Activated CD4-positive, alpha-beta T cell treated with anti-CD3 and anti-CD28 coated beads for 48 hours (primary cell): Measurements from ENCODE around the gene CAPN2.

Experiments
- DNase-seq: peaks from one replicate; pipeline ENCODE4 v3.0.0-alpha.2; 2020

The CAPN2 gene

DNA sequence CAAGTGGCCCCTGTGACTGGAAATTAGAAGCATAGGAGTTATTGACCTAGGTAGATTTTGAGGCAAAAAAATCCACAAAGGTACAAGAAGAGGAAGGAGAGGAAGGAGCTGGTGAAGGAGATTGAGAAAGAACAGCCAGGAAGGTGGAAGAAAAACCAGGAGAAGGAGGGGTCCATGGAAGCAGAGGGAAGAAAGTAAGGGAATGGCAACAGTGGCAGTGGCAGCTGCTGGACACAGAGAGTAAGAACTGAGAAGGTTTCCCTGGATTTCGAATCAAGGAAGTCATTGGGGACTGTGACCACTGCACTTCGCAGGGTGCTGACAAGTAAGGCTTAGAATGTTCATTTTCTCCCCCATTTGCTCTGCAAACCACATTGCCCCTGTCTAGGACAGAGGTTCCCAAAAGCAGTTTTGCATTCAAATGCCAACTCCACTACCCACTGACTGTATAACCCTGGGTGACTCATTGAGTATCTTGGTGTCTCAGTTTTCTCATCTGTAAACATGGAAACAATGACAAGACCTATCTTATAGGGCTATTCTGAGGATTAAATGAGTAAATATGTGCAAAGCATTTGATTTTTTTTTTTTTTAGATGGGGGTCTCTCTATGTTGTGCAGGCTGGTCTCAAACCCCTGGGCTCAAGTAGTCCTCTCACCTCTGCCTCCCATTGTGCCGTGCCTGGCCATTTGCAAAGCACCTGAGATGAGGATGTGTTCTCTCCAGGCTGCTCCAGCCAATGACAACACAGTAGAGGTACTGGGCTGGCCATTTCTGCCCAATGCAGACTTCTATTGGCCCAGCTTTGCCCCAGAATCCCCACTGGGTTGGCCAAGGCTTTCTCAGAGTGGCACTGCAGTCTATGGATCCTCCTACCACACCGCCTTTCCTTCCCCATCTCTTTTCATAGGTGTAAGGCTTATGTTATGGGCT is 9.3 kb upstream of the CAPN2 start:
- DNase-seq: no peak

DNA sequence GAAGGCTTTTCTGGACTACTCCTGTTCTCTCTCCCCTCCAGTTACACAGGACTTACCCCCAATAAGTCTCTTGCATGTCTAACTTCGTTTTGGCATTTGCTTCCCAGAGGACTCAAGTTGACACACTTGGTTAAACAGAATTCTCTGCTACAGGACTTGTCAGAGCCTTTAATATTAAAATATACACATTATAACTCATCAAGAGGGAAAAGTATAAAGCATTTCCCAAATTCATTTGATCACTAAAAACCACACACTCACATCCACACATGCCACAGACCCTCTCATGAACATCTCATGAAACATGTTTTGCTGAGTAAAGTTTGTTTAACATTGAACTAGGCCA is 8.7 kb upstream of the CAPN2 start:
- DNase-seq: no peak

DNA sequence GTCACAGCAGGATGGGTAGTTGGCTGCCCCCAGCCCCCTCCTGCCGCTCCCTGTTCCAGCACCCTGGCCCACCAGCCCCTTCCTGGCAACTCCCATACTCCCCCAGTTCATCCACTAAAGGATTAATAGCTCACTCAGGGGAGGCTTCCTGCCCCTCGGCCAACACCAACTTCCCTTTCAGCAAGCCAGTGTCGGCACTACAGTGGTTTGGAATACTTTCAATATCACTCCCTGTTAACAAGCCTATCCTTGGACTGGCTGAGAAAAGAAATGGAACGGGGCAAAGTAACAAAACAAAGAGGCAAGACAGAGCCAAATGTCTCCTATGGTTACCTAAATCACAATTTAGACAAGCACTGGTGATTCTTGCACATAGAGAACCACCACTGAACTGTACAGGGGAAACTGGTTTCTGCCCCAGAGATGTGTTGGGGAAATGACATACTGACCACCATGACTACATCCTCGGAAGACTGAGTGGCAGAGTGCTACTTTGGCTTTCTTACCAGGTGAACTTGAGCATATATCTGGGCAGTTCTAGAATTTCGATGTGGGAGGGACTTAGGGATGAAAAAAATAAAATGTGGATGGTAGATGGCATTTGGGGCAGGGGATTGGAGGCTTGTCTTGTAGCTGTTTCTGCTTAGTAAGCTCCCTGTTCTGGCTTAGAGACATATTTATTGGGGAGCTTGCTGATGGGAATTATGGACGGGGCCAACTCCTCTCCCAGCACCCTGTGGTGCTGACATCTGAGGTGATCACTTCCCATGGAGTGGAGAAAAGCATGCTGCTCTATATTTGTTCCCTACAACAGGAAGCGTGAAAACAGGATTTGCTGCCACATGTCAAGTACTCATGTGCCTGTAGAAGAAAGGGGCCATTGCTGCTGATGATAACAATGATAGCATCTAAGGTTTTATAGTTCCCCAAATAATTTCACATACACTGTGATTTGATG is 7.1 kb upstream of the CAPN2 start:
- DNase-seq: no peak

DNA sequence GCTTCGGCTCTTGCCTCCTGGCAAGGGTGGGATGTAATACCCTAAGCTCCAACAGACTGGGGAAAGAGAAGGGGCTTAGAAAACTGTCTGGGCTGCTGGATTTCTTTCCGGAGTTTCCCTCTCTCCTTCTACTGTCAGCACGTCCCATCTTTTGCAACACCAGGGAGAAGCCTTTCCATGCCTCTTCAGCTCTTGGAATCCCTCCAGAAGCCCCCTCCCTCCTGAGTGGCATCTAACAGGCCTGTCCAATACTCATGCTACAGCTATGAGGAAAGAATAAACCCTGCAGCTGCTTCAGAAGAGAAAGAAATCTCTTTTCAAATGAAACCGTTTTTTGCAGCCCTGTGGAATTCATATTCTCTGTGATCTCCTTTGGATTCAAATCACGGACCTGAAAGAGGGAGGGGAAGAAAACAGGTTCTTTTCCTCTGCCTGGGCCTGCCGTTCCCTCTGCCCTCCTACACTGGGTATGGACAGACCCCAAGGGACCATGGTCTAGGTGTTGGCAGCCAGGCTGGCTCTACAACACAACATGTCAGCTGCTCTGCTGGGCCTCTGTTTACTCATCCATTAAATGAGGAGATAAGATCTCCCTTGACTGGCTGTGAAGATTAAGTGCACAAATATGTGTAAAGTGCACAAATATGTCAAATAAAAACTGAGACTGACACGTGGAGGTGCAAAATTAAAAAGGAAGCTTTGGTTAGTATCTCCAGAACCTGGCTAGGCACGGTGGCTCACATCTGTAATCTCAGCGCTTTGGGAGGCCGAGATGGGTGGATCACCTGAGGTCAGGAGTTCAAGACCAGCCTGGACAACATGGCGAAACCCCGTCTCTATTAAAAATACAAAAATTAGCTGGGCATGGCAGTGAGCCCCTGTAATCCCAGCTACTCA is 6.0 kb upstream of the CAPN2 start:
- DNase-seq: no peak

DNA sequence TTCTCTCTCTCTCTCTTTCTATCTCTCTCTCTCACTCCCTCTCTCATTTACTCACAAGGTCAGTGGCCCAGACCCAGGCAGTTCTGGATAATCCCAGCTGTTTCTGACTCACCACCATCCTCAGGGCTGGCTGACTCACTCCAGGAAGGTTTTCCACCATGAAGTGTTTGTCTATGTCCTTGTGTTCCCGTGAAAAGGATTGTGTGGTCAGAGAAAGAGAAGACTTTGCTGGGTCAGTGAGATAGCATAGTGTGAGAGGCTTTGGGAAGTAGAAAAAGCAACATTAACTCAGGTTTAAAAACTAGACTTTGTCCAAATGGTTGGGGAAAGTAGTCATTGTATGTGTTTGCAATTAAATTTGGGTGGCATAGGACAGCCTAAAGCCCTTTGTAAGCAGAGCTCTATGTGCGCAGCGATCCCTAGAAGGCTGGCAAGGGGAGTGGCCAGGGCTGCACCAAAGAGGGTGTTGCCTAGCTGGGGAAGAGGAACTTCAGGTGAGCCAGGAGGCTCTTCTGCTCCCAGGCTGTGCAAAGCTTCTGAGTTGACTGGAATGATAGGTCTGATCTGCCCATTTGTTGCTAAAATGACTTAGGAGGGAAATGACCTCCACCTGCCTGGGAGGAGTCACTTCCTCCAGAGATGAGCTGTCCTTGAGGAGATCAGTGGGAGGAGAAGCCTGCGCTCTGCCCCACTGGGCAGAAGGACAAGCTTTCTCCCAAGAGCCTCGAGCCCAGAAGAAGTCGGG is 4.9 kb upstream of the CAPN2 start:
- no peak for DNase-seq

DNA sequence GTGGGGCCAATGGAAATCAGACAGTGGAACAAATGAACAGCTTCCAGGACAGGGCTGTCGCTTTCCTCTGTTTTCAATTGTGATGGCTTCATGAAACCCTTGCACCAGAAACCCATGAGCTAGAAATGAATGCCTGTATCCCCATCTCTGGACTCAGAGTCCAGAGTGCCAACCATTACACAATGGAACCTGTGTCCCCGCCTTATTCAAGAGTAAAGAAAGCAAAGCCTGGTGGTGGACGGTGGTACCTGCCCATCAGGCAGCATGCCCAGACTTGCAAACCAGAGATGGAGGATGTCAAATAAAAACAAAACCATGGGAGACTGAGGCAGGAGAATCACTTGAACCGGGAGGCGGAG is 4.4 kb upstream of the CAPN2 start:
- no peak for DNase-seq

DNA sequence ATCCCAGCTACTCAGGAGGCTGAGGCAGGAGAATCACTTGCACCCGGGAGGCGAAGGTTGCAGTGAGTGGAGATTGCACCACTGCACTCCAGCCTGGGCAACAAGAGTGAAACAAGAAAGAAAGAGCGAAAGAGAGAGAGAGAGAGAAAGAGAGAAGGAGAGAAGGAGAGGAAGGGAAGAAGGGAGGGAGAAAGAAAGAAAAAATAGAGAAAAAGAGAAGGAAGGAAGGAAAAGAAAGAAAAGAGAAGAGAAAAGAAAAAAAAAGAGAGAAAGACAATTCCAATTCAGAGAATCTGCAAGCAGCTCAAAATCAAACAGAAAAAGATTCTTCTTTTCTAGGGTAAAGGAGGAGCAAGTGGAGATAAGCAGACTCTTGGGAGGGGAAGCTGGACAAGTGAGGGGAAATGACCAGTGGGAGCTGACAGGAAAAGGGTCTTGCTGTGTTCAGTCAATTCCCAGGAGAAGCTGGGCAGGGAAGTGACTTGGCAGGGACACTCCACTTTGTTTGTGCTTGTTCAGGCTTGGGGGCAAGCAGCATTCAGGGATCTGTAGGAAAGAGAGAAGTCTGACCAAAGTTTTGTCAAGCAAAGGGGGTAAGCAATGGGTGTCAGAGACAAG is 3.6 kb upstream of the CAPN2 start:
- no peak for DNase-seq

DNA sequence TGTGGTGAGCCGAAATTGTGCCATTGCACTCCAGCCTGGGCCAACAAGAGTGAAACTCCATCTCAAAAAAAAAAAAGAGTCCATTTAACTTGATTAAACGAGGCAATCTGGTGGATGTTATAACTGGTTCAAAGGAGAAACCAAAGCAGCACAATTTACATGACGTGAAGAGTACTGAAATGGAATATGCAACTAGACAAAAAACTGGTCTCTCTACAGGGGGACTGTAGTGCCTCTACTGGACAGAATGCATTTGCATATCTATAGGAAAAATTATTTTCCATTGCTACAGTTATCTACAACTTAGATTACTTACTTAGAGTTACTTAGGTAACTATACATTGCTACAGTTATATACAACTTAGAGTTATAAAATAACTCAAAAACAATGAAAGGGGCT is 2.7 kb upstream of the CAPN2 start:
- DNase-seq: no peak

DNA sequence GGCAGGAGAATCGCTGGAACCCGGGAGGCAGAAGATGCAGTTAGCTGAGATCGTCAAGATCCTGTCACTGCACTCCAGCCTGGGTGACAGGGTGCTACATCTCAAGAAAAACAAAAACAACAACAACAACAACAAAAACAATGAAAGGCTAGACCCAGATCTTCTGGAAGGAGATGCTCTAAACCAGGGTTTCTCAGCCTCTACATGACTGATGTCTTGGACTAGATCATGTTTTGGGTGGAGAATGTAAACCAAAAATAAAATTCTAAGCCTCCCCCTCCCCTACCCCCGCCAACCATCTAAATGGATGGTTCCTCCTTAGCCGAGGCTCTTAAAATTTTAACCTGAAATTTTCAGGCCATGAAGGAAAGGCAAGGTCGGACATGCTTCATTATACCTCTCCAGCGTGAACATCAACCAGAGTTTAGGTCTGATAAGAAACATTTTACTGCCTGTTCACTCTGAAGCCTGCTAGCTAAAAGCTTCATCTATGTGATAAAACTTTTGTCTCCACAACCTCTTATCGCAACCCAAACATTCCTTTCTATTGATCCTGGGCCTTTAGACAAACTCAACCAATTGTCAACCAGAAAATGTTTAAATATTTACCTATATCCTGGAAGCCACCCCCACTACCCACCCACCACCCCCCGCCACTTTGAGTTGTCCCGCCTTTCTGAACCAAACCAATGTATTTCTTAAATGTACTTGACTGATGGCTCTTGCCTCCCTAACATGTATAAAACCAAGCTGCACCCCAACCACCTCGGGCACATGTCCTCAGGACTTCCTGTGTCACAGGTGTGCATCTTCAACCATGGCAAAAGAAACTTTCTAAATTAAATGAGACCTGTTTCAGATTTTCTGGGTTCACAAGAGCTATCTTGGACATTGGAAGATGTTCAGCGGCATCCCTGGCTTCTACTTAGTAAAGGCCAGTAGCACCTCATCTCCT is 1.9 kb upstream of the CAPN2 start:
- DNase-seq: no peak

DNA sequence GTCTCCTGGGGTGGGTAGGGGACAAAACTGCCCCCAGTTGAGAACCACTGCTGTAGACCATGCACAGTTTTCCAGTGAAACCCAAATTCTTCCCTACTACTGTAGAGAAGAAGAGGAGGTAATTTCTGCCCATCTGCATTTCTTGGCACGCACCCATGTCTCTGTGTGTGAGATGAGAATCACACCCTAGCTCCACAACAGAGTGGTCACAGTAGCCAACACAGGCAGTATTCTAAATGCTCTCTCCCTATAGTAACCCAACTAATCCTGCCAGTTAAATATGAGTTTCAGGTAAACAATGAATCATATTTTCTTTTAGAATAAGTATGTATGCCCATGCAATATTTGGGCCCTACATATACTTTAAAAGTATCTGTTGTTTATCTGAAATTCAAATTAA is 1.2 kb upstream of the CAPN2 start:
- no peak for DNase-seq

DNA sequence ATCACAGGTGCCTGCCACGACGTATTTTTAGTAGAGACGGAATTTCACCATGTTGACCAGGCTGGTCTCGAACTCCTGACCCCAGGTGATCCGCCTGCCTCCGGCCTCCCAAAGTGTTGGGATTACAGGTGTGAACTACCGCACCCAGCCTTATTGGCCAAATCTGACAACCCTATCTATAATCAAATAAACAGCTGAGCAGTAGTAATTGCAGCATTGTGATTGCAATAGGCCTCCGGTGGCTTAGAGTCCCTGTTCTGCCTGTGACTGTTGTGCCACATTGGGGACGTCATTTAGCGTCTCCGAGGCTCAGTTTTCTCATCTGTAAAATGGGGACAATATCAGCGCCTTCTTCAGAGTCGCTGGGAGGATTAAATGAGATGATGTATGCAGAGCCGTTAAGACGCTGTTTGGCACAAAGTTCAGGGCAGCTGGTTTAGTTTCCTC is 569 bp upstream of the CAPN2 start:
- no peak for DNase-seq

DNA sequence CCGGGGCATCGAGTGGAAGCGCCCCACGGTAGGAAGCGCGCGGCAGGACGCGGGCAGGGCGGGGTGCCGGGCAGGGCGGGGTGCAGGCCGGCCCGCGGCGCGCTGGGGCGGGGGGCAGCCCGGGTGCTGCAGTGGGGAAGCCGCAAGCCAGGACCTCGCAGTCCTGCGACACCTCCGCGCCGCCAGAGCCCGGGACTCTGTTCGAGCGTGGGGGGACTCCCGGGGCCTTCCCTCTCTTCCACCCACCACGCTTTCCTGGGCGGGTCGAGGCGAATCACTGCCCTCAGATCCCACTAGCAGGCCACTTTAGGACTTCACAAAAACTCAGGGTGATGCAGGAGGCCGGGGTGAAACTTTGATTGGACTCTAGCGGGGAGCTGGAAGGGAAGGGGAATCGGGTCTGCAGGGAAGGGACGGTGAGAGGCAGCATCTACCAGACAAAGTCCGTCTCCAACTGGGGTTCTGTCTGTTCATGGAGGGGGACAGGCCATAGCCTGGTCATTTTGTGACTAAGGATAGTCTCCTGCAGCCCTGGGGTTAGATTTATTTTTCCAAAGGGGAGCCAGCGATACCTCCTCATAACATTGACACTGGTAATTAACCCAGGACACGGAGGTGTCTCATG is 623 bp downstream of the CAPN2 start:
- peak; percentile 53 for DNase-seq

DNA sequence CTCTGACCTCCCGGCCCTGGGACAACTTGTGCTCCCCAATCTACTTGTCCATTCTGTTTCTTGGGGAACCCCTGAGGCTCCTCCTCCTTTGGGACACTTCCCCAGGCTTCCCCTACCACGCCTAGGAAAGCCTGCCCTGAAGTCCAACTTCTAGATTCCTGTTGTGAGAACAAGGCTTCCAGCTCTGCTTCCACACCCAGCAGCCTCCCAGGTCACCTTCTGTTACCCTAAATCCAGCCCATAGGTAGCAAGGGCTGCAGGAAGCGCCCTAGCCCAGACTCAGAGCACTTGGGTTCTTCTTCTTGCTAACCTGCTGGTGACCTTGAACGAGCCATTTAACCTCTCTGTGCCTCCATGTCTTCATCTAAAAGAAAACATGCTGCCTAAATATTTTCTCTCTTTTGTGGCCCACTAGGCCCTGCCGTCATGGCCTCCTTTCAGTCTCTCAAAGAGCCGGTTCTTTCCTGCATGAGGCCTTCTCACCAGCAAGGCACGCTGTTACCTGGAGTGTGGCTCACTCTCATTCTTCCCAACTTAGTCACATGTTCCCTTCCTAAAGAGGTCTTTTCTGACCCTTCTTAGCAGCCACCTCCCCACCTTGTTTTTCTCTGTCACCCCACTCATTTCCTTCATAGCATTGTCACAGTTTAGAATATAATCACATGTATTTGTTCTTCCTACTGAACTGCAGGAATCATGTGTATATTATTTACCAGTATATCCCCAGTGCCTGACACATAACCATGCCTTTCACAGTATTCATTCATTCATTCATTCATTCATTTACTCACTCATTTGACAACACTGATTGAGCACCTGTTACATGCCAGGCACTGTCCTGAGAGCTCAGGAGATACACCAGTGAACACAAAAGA is 1.4 kb downstream of the CAPN2 start:
- DNase-seq: no peak

DNA sequence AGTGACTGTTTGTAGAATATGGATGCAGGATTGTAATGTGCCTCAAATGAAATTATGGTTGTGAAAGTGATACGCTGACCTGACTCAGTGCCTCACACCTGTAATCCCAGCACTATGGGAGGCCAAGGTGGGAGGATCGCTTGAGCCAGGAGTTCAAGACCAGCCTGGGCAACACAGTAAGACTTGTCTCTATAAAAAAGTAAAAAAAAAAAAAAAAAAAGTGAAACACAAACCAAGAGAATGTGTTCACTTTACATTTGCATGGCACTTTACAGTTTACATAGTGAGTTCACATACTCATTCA is 2.0 kb downstream of the CAPN2 start:
- no peak for DNase-seq

DNA sequence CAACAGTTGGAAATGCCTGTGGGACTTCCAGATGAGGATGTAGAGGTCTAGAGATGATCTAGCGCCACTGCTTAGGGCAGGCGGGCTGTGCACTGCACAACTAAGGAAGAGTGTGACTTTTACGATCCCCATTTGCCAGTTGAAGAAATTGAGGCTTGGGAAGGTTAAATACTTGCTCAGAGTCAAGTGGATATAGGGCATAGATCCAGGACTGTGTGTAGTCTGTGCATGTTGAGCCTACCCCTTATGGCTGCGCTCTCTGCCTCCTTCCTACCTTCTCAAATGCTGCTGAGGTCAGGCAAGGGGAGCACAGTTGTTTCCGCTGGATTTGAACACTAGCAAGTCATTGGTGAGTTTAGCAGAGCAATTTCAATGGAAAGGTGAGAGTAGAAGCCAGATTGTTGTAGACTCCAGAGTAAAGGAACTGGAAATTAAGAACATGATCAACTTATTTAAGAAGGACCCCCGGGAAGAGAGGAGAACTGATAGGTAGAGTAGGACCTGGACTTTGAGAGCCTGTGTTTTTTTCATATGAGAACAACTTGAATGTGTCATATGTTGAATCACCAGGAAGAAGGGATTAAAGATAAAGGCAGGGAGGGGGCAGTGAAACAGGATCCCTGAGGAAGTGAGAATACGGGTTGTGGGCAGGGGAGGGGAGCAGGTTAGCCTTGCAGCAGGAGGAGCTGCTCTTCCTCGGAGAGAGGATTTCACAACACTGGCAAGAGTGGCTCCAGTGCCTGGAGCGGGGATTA is 2.7 kb downstream of the CAPN2 start:
- no peak for DNase-seq

DNA sequence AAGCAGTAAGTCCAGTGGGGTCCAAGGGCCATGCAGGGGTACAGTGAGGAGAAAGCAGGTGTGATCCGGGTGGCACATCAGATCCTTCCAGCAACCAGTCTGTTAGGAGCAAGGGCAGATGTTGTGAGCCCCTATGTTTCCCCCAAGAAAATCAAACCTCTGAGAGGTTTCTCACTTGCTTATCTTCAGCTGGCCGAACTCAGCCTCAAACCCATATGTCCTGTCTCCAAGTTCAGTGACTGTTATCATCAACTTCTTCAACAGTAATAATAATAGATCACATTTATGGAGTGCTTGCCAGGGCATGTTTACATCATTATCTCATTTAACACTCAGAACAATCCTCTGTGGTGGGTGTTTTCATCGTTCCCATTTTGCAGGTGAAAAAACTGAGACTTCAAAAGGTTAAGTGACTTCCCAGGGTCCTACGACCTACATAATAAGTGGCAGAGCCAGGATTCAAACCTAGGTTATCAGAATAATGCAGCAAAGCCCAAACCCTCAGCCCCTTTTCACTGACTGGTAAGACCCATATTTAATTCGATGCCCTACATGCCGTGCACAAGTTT is 3.3 kb downstream of the CAPN2 start:
- no peak for DNase-seq

DNA sequence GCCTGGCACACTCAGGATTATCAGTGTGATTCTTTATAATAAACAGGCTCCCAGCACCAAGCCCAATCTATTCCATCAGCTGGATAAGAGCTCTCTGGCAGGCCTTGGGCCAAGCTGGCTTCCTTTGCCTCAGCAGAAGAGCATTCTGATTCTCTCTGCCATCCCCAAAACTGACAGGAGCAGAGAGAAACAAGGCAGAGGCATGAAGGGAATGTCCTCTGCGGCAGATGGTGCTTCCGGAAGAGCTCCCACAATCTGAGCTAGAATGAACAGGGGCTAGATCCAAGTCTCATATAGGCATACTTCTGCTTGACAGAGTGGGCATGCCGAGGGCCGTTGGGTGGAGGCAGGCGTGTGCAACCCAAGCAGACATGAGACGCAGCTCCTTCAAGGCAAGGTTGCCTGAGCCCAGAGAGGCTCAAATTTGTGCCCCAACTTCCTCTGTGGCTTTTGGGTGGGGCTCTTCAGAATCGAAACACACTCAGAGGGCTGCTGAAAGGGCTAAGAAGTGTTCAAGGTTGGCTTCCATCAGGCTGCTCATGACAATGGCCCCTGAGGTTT is 4.0 kb downstream of the CAPN2 start:
- DNase-seq: peak; percentile 43

DNA sequence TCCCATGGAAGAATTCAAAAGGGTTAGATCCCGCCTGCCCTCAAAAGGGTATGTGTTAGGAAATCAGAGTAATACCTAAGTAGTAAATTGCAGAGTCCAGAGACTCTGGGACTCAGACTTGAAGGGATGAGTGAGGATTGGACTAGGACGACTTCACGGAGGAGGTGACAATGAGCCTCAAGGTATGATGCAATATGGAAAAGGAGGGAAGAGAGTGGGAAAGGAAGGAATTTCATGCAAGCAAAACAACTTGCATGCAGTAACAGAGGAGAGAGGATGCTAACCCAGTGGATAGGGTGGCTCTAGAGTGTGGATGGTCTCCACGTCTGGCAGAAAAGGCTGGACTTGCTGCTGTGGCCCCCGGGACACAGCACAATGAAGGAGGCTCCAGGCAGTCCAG is 4.8 kb downstream of the CAPN2 start:
- DNase-seq: no peak
